WERI-Rb-1 (cell line): ENCODE measurements around the gene FSTL1.

Source experiments
- DNase-seq: peaks from one replicate; pipeline ENCODE4 v3.0.0-alpha.2; 2020
- H3K27ac ChIP-seq: fragments of 250-450 bp; sonication (Bioruptor Pico); 2 replicates; pipeline ENCODE4 v1.5.1; 2020; ENCODE audit warnings: mild to moderate bottlenecking, moderate library complexity
- H3K27me3 ChIP-seq: fragments of 250-450 bp; sonication (Bioruptor Pico); 2 replicates; pipeline ENCODE4 v1.5.1; 2021; ENCODE audit warnings: mild to moderate bottlenecking, low read depth, moderate library complexity; ENCODE audit not compliant: insufficient read depth, severe bottlenecking
- H3K36me3 ChIP-seq: fragments of 250-450 bp; sonication (Bioruptor Pico); 2 replicates; pipeline ENCODE4 v1.5.1; 2020; ENCODE audit warnings: mild to moderate bottlenecking, moderate library complexity
- H3K4me3 ChIP-seq: 2 replicates; pipeline ENCODE4 v1.5.1; 2011; ENCODE audit warnings: low read depth, mild to moderate bottlenecking, control low read depth, low read length
- H3K9me3 ChIP-seq: fragments of 250-450 bp; sonication (Bioruptor Pico); 2 replicates; pipeline ENCODE4 v1.5.1; 2021; ENCODE audit warnings: mild to moderate bottlenecking, moderate library complexity; ENCODE audit not compliant: severe bottlenecking
- CTCF ChIP-seq: IDR thresholded peaks from 2 replicates; pipeline ENCODE4 v1.5.1; 2011; ENCODE audit warnings: low read depth, mild to moderate bottlenecking, control low read depth, inconsistent platforms, low read length

FSTL1 gene

GRCh38 chr3:120441776-120442175 lies 9.0 kb downstream of the FSTL1 start:
- Histone ChIP-seq H3K27me3 (no peaks in the 10 kb centered on the region), H3K36me3 (peaks cover 37% of the 10 kb centered on the region), H3K4me3 (no peak overlapping the region), H3K9me3 (no peaks in the 10 kb centered on the region), H3K27ac (peak overlapping the region; percentile 46)
- TF ChIP-seq CTCF: no peak
- no peak for DNase-seq

GRCh38 chr3:120440762-120441161 lies 10.0 kb downstream of the FSTL1 start:
- no peak for DNase-seq
- no peak for TF ChIP-seq CTCF
- no peak overlapping the region for H3K4me3 ChIP-seq
- H3K27ac ChIP-seq: no peak overlapping the region
- H3K36me3 ChIP-seq: peaks cover 33% of the 10 kb centered on the region
- H3K9me3 ChIP-seq: no peaks in the 10 kb centered on the region
- no peaks in the 10 kb centered on the region for H3K27me3 ChIP-seq

GRCh38 chr3:120440001-120440703 lies 10.6 kb downstream of the FSTL1 start:
- Histone ChIP-seq H3K4me3 (no peak overlapping the region), H3K9me3 (no peaks in the 10 kb centered on the region), H3K36me3 (peaks cover 33% of the 10 kb centered on the region), H3K27me3 (no peaks in the 10 kb centered on the region), H3K27ac (no peak overlapping the region)
- no peak for DNase-seq
- TF ChIP-seq CTCF: no peak

- peak; percentile 40 for DNase-seq
- Histone ChIP-seq H3K9me3 (no peaks in the 10 kb centered on the region), H3K27ac (peak overlapping the region; percentile 38), H3K4me3 (no peak overlapping the region), H3K36me3 (peaks cover 30% of the 10 kb centered on the region), H3K27me3 (no peaks in the 10 kb centered on the region)
- no peak for TF ChIP-seq CTCF
These were observed 12.0 kb downstream of the FSTL1 start for GRCh38 chr3:120438665-120439370.

GRCh38 chr3:120438216-120438615 lies 12.6 kb downstream of the FSTL1 start:
- peak overlapping the region; percentile 38; the same call in 1 of the 2 replicates for H3K27ac ChIP-seq
- no peaks in the 10 kb centered on the region for H3K27me3 ChIP-seq
- peaks cover 30% of the 10 kb centered on the region for H3K36me3 ChIP-seq
- DNase-seq: no peak
- no peaks in the 10 kb centered on the region for H3K9me3 ChIP-seq
- H3K4me3 ChIP-seq: no peak overlapping the region
- TF ChIP-seq CTCF: no peak
